Spleen (tissue), 11 donors: ENCODE results near the gene GGT1. TPM values are rescaled to one million over a fixed set of nuclear protein-coding genes. Genes with fewer than 3 reads are reported as not detected.

Experiments
- DNase-seq: peaks from one replicate; pipeline ENCODE4 v3.0.0-alpha.2; 2020
- H3K27ac ChIP-seq, 8 donors: fragments of 200-600 bp; sonication (generic) in 7 of 8; 1 replicate in 4 of 8; 2 replicates in 4 of 8; pipeline versions ENCODE4 v1.5.0 to v1.8.0; 2016 to 2021; ENCODE audit warnings: inconsistent platforms in 4 of 8, mild to moderate bottlenecking in 4 of 8, moderate library complexity in 1 of 8
- H3K27me3 ChIP-seq, 7 donors: fragments of 200-600 bp; sonication (generic) in 6 of 7; replicated peaks in 1 of 7; 1 replicate in 4 of 7; 2 replicates in 3 of 7; pipeline versions ENCODE4 v1.5.0 to v1.8.0; 2016 to 2021; ENCODE audit warnings: inconsistent platforms in 3 of 7, mild to moderate bottlenecking in 1 of 7
- H3K36me3 ChIP-seq, 6 donors: fragments of 200-600 bp; sonication (generic) in 5 of 6; 1 replicate in 4 of 6; 2 replicates in 2 of 6; pipeline versions ENCODE4 v1.5.0 to v1.8.0; 2016 to 2021; ENCODE audit warnings: inconsistent platforms in 2 of 6
- H3K4me1 ChIP-seq, 6 donors: fragments of 200-600 bp; sonication (generic) in 5 of 6; 1 replicate in 3 of 6; 2 replicates in 3 of 6; pipeline versions ENCODE4 v1.5.0 to v1.8.0; 2016 to 2021; ENCODE audit warnings: inconsistent platforms in 3 of 6
- H3K4me3 ChIP-seq, 8 donors: fragments of 200-600 bp; sonication (generic) in 7 of 8; 1 replicate in 4 of 8; 2 replicates in 4 of 8; pipeline versions ENCODE4 v1.5.0 to v1.8.0; 2016 to 2021; ENCODE audit warnings: inconsistent platforms in 4 of 8, mild to moderate bottlenecking in 4 of 8, moderate library complexity in 2 of 8
- H3K9me3 ChIP-seq, 8 donors: fragments of 200-600 bp; sonication (generic) in 7 of 8; 1 replicate in 4 of 8; 2 replicates in 4 of 8; pipeline versions ENCODE4 v1.5.0 to v1.8.0; 2016 to 2021; ENCODE audit warnings: inconsistent platforms in 4 of 8
- POLR2A ChIP-seq, 3 donors: fragments of 450-650 bp; IDR thresholded peaks; one replicate each; pipeline ENCODE4 v1.5.1; 2017; ENCODE audit warnings: antibody characterized with exemption in 3 of 3, mild to moderate bottlenecking in 1 of 3
- POLR2AphosphoS5 ChIP-seq, 3 donors: sonication (generic); formaldehyde crosslinking; IDR thresholded peaks; one replicate each; pipeline ENCODE4 v1.5.1; 2017; ENCODE audit warnings: antibody characterized with exemption in 3 of 3
- WGBS, 5 donors: extraction: QIAGEN DNeasy Blood & Tissue Kit in 3 of 5; methylation state at CpG; one replicate each; pipeline versions ENCODE4 v1.1.5 to v1.1.7; 2013 to 2018; 5-methylcytosine and 5-hydroxymethylcytosine counted together
- intact Hi-C: fragments of 100-400 bp; cut with DNase I; formaldehyde crosslinking; loops from one replicate; pipeline ENCODE4 v1.15.0; 2023; ENCODE audit warnings: low total_unique reads
- polyA plus RNA-seq, 3 donors: library from polyadenylated mRNA; stranded (reverse); fragments of 200-250 nt; gene quantifications; one replicate each; pipeline ENCODE4 v1.2.1, GENCODE V29; 2013
- total RNA-seq, 7 donors: library from RNA; depleted of rRNA in 3 of 7; stranded (reverse); fragments of >200 nt in 3 of 7; fragmentation: NEBNext Ultra II Directional in 4 of 7; extraction: Animal tissue kit (Norgen Biotek cat#: 25700) in 4 of 7; gene quantifications; one replicate each; pipeline versions ENCODE4 v1.1.0 to v1.2.1, GENCODE V29; 2016 to 2021
- TF ChIP-seq, protein P1 (sequence below), 11 experiments: fragments of 200-600 bp in 7 of 11; fragments of 450-650 bp in 4 of 11; sonication (generic) in 4 of 11; IDR thresholded peaks in 8 of 11; conservative IDR thresholded peaks in 3 of 11; 1 replicate in 7 of 11; 2 replicates in 4 of 11; pipeline versions ENCODE4 v1.4.0 to v1.8.0; 2016 to 2021; ENCODE audit warnings: antibody characterized with exemption in 11 of 11, inconsistent platforms in 4 of 11, mild to moderate bottlenecking in 1 of 11
- donor health status: healthy with polysubstance abuse.
- donor health status: DM: no; HTN: no; CAD: no; lungs with moderate emphysema.
- donor health status: DM: no; HTN: no; CAD: no.
- donor health status: Bipolar disorder and iron deficiency.
- donor health status: healthy.
- donor health status: DM: no; HTN: no; CAD: no.
- donor health status: DM: yes; HTN: yes; CAD: no.

GGT1 gene
- total and polyA plus RNA-seq, 10 donors, result 10.9 to 27.2 (median 17.1) TPM

DNA sequence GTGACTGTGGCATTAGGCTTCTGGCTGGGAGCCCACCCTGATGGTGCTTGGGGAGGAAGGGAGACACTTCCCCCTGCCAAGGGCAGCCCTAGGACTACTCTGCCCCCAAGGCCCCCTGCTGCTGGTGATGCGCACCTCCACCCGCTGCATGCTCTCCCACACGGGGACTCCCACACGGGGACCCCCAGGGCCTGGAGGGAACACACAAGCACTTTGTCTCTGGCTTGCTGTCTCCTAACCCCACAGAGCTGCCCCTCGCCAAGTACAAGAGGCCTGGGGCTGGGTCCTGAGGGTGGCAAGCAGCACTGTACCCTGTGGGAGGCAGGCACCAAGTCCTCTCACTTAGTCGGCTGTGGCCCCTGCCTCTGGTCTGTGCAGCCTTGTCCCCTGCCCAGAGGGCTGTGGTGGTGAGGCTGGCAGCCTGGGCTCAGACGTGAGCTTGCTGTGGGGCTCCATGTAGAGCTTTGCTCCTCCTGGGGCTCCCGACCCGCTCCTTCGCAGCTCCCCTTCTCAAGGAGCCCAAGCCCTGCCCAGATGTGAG lies 18.1 kb upstream of the GGT1 start:
- DNase-seq, result peak; percentile 70
- peak overlapping the region in 1 of 8 donors; percentile 41 for H3K27ac ChIP-seq
- no peaks in the 10 kb centered on the region for H3K27me3 ChIP-seq
- TF ChIP-seq POLR2AphosphoS5 (IDR thresholded peaks at IDR 0.05) (no peak), POLR2A (IDR thresholded peaks at IDR 0.05) (no peak)
- TF ChIP-seq, protein P1, sequence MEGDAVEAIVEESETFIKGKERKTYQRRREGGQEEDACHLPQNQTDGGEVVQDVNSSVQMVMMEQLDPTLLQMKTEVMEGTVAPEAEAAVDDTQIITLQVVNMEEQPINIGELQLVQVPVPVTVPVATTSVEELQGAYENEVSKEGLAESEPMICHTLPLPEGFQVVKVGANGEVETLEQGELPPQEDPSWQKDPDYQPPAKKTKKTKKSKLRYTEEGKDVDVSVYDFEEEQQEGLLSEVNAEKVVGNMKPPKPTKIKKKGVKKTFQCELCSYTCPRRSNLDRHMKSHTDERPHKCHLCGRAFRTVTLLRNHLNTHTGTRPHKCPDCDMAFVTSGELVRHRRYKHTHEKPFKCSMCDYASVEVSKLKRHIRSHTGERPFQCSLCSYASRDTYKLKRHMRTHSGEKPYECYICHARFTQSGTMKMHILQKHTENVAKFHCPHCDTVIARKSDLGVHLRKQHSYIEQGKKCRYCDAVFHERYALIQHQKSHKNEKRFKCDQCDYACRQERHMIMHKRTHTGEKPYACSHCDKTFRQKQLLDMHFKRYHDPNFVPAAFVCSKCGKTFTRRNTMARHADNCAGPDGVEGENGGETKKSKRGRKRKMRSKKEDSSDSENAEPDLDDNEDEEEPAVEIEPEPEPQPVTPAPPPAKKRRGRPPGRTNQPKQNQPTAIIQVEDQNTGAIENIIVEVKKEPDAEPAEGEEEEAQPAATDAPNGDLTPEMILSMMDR (IDR thresholded peaks at IDR 0.05 in 8 of 11, conservative IDR thresholded peaks at IDR 0.05 in 3 of 11), result no peak
- WGBS, 5 donors, result 75 to 87% (median 83%) methylated on average over 3 to 10 of the region's 10 CpGs
- no peaks in the 10 kb centered on the region for H3K9me3 ChIP-seq
- intact Hi-C loops, result no loop called here
- peaks cover 0 to 37% (median 5%) of the 10 kb centered on the region in 6 donors for H3K36me3 ChIP-seq
- H3K4me1 ChIP-seq, result peaks cover 0 to 18% (median 0%) of the 10 kb centered on the region in 6 donors
- H3K4me3 ChIP-seq, result no peak overlapping the region

- intact Hi-C loops, result no loop called here
- DNase-seq, result peak; percentile 30
Measured at GRCh38 chr22:24585461-24585860, 17.5 kb upstream of the GGT1 start.

DNA sequence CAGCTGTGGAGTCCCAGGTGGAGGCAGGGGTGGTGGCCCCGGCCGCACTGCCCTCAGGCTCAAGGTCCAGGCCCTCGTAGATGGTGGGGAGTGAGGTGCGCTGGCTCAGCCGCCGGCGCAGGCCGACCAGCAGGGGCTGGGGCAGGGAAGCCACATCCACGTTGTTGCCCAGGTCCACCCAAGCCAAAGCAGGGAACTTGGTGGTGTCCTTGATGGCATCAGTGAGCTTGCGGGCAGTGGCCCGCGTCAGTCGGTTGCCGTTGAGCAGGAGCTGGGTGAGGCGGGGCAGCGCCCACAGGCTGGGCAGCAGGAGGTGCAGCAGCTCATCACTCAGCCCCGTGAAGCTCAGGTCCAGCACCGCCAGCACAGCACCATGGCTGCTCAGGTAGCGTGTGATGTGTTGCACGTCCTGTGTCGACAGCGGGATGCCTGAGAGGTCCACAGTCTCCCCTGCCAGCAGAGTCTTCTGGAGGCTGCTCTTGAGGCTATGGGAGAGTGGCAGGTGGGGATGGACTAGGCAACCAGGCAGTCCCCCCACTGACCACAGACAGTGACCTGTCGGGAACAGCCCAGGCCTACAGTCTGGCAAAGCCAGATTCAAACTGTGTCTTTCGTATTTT lies 17.0 kb upstream of the GGT1 start:
- DNase-seq, result peak; percentile 52
- intact Hi-C loops, result no loop called here
- H3K4me3 ChIP-seq, result no peak overlapping the region
- TF ChIP-seq, protein P1 (IDR thresholded peaks at IDR 0.05 in 8 of 11, conservative IDR thresholded peaks at IDR 0.05 in 3 of 11), result no peak
- no peak for TF ChIP-seq POLR2AphosphoS5 (IDR thresholded peaks at IDR 0.05)
- TF ChIP-seq POLR2A (IDR thresholded peaks at IDR 0.05), result no peak
- peaks cover 0 to 18% (median 0%) of the 10 kb centered on the region in 6 donors for H3K4me1 ChIP-seq
- H3K27ac ChIP-seq, result no peak overlapping the region
- no peaks in the 10 kb centered on the region for H3K9me3 ChIP-seq
- H3K27me3 ChIP-seq, result no peaks in the 10 kb centered on the region
- 93 to 95% (median 93%) methylated on average over 17 to 24 of the region's 24 CpGs for WGBS, 5 donors
- H3K36me3 ChIP-seq, result peaks cover 0 to 37% (median 5%) of the 10 kb centered on the region in 6 donors

More at GRCh38 chr22:24585461-24585860, 17.5 kb upstream of the GGT1 start:
- TF ChIP-seq POLR2AphosphoS5 (IDR thresholded peaks at IDR 0.05) (no peak), POLR2A (IDR thresholded peaks at IDR 0.05) (no peak)
- TF ChIP-seq, protein P1 (IDR thresholded peaks at IDR 0.05 in 8 of 11, conservative IDR thresholded peaks at IDR 0.05 in 3 of 11), result no peak
- 90 to 100% (median 96%) methylated on average over 2 to 3 of the region's 3 CpGs for WGBS, 5 donors
- peaks cover 0 to 37% (median 5%) of the 10 kb centered on the region in 6 donors for H3K36me3 ChIP-seq
- H3K27me3 ChIP-seq, result no peaks in the 10 kb centered on the region
- H3K4me1 ChIP-seq, result peaks cover 0 to 18% (median 0%) of the 10 kb centered on the region in 6 donors
- no peak overlapping the region for H3K4me3 ChIP-seq
- H3K9me3 ChIP-seq, result no peaks in the 10 kb centered on the region
- H3K27ac ChIP-seq, result no peak overlapping the region

DNA sequence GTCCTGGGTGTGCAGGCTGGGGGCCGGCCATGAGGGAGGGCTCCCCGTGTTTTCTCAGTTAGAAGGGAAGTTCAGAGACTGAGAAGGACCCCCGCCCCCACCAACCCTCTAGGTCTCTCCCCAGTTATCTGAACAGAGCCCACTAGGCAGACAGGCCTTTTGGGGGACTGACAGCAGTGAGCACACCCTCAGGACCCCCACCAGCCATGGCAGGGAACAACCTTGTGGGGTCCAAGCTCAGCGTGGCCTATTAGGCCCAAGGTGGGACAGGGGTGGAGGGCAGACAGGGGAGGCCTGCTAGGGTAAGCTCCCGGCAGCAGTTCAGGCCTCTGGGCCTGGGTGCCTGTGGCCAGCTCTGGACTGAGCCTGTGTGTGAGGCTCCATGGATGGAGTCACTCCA lies 15.7 kb upstream of the GGT1 start:
- H3K36me3 ChIP-seq, result peaks cover 0 to 37% (median 5%) of the 10 kb centered on the region in 6 donors
- H3K27ac ChIP-seq, result no peak overlapping the region
- 66 to 89% (median 77%) methylated on average over 5 of the region's 5 CpGs for whole genome bisulfite sequencing, 5 donors
- intact Hi-C loops, result no loop called here
- H3K4me1 ChIP-seq, result peaks cover 0 to 25% (median 4%) of the 10 kb centered on the region in 6 donors
- no peak overlapping the region for H3K4me3 ChIP-seq
- TF ChIP-seq POLR2AphosphoS5 (IDR thresholded peaks at IDR 0.05) (no peak), POLR2A (IDR thresholded peaks at IDR 0.05) (no peak)
- TF ChIP-seq, protein P1 (IDR thresholded peaks at IDR 0.05 in 8 of 11, conservative IDR thresholded peaks at IDR 0.05 in 3 of 11), result no peak
- H3K27me3 ChIP-seq, result peaks cover 0 to 8% (median 0%) of the 10 kb centered on the region in 7 donors
- DNase-seq, result no peak
- no peaks in the 10 kb centered on the region for H3K9me3 ChIP-seq
